OCI-LY1 (cell line): ENCODE data around the gene NFIB.

Experiments
- H2AFZ ChIP-seq: fragments of 200-600 bp; sonication (generic), shearing (Covaris generic); 2 replicates; pipeline ENCODE4 v1.6.0; 2014; ENCODE audit warnings: antibody characterized with exemption, mild to moderate bottlenecking, low read length
- H3F3A ChIP-seq: fragments of 200-600 bp; sonication (generic), shearing (Covaris generic); 2 replicates; pipeline ENCODE4 v1.6.0; 2014; ENCODE audit warnings: mild to moderate bottlenecking, antibody characterized with exemption, low read length, moderate library complexity; ENCODE audit not compliant: insufficient read depth
- H3K27ac ChIP-seq: fragments of 200-600 bp; sonication (generic); 2 replicates; pipeline ENCODE4 v1.5.1; 2014; ENCODE audit warnings: low read length, mixed run types, mild to moderate bottlenecking, low read depth; ENCODE audit not compliant: poor library complexity, severe bottlenecking
- H3K27me3 ChIP-seq: fragments of 200-600 bp; sonication (generic); 2 replicates; pipeline ENCODE4 v1.6.0; 2014; ENCODE audit warnings: antibody characterized with exemption, mild to moderate bottlenecking, low read length, moderate library complexity; ENCODE audit not compliant: insufficient read depth
- H3K36me3 ChIP-seq: fragments of 200-600 bp; sonication (generic); 2 replicates; pipeline ENCODE4 v1.6.1; 2014; ENCODE audit warnings: mild to moderate bottlenecking, antibody characterized with exemption, low read length, moderate library complexity, mixed read lengths; ENCODE audit not compliant: insufficient read depth
- H3K4me1 ChIP-seq: fragments of 200-600 bp; sonication (generic); 2 replicates; pipeline ENCODE4 v1.5.1; 2014; ENCODE audit warnings: mild to moderate bottlenecking, low read length, moderate library complexity; ENCODE audit not compliant: insufficient read depth, severe bottlenecking
- H3K4me2 ChIP-seq: fragments of 200-600 bp; sonication (generic), shearing (Covaris generic); 2 replicates; pipeline ENCODE4 v1.6.1; 2014; ENCODE audit warnings: low read length
- H3K4me3 ChIP-seq: fragments of 200-600 bp; sonication (generic); 2 replicates; pipeline ENCODE4 v1.5.1; 2014; ENCODE audit warnings: low read length, low read depth, mild to moderate bottlenecking, mixed read lengths; ENCODE audit not compliant: poor library complexity, severe bottlenecking
- H3K79me2 ChIP-seq: fragments of 200-600 bp; shearing (Covaris generic); 2 replicates; pipeline ENCODE4 v1.6.1; 2016; ENCODE audit warnings: mixed run types, low read length, mixed read lengths; ENCODE audit not compliant: insufficient read depth
- H3K9ac ChIP-seq: fragments of 200-600 bp; sonication (generic), shearing (Covaris generic); 2 replicates; pipeline ENCODE4 v1.6.1; 2014; ENCODE audit warnings: mild to moderate bottlenecking, low read length, mixed read lengths
- H3K9me2 ChIP-seq: fragments of 200-600 bp; sonication (generic), shearing (Covaris generic); 2 replicates; pipeline ENCODE4 v1.6.1; 2014; ENCODE audit warnings: low read depth, mild to moderate bottlenecking, low read length, mixed read lengths
- H3K9me3 ChIP-seq: fragments of 200-600 bp; shearing (Covaris generic); 2 replicates; pipeline ENCODE4 v1.6.1; 2014; ENCODE audit warnings: low read length, mixed read lengths
- H4K20me1 ChIP-seq: fragments of 200-600 bp; sonication (generic), shearing (Covaris generic); 2 replicates; pipeline ENCODE4 v1.6.0; 2016; ENCODE audit warnings: mild to moderate bottlenecking, low read length; ENCODE audit not compliant: insufficient read depth
- CTCF ChIP-seq: fragments of 200-600 bp; sonication (generic), shearing (Covaris generic); IDR thresholded peaks from 2 replicates; pipeline ENCODE4 v1.5.1; 2017; ENCODE audit warnings: mild to moderate bottlenecking, antibody characterized with exemption, low read length, moderate library complexity, mixed read lengths
- EZH2 ChIP-seq: fragments of 200-600 bp; sonication (generic), shearing (Covaris generic); IDR thresholded peaks from 2 replicates; pipeline ENCODE4 v1.8.0; 2017; ENCODE audit warnings: borderline replicate concordance, mixed run types, mild to moderate bottlenecking, antibody characterized with exemption, low read length, moderate library complexity, mixed read lengths

The NFIB gene

GRCh38 chr9:14238079-14238478 lies 75.9 kb downstream of the NFIB start:
- H3K27me3 ChIP-seq = no peaks in the 10 kb centered on the region
- no peak overlapping the region for H3K4me3 ChIP-seq
- H3K27ac ChIP-seq = no peak overlapping the region
- no peaks in the 10 kb centered on the region for H3K79me2 ChIP-seq
- no peak overlapping the region for H2AFZ ChIP-seq
- H3F3A ChIP-seq = no peaks in the 10 kb centered on the region
- no peak overlapping the region for H3K4me2 ChIP-seq
- no peak overlapping the region for H3K9ac ChIP-seq
- TF ChIP-seq CTCF = no peak
- no peak for TF ChIP-seq EZH2
- no peaks in the 10 kb centered on the region for H3K36me3 ChIP-seq
- H3K9me2 ChIP-seq = no peaks in the 10 kb centered on the region
- H3K9me3 ChIP-seq = no peaks in the 10 kb centered on the region
- no peaks in the 10 kb centered on the region for H3K4me1 ChIP-seq
- H4K20me1 ChIP-seq = no peaks in the 10 kb centered on the region

- Histone ChIP-seq H4K20me1 (no peaks in the 10 kb centered on the region), H3K36me3 (no peaks in the 10 kb centered on the region), H3K9me3 (no peaks in the 10 kb centered on the region), H3K27ac (no peak overlapping the region), H3K4me3 (no peak overlapping the region), H3K79me2 (no peaks in the 10 kb centered on the region), H3F3A (no peaks in the 10 kb centered on the region), H3K9me2 (no peaks in the 10 kb centered on the region), H3K4me2 (no peak overlapping the region), H3K27me3 (no peaks in the 10 kb centered on the region), H2AFZ (no peak overlapping the region), H3K9ac (no peak overlapping the region), H3K4me1 (no peaks in the 10 kb centered on the region)
- TF ChIP-seq EZH2 = no peak
Measured at GRCh38 chr9:14236591-14236990, 77.3 kb downstream of the NFIB start.

- Histone ChIP-seq H3K4me3 (no peak overlapping the region), H3K9me3 (no peaks in the 10 kb centered on the region), H2AFZ (no peak overlapping the region), H3K4me2 (no peak overlapping the region), H3K27ac (no peak overlapping the region), H3K4me1 (no peaks in the 10 kb centered on the region), H3K9ac (no peak overlapping the region), H3K27me3 (no peaks in the 10 kb centered on the region), H4K20me1 (no peaks in the 10 kb centered on the region), H3K36me3 (no peaks in the 10 kb centered on the region), H3F3A (no peaks in the 10 kb centered on the region), H3K79me2 (no peaks in the 10 kb centered on the region), H3K9me2 (no peaks in the 10 kb centered on the region)
- TF ChIP-seq CTCF (no peak), EZH2 (no peak)
Measured at GRCh38 chr9:14232111-14232510, 81.8 kb downstream of the NFIB start.

- no peaks in the 10 kb centered on the region for H3K79me2 ChIP-seq
- no peak overlapping the region for H3K9ac ChIP-seq
- no peaks in the 10 kb centered on the region for H3K9me2 ChIP-seq
- H3F3A ChIP-seq = no peaks in the 10 kb centered on the region
- H3K27ac ChIP-seq = no peak overlapping the region
- no peak overlapping the region for H3K4me3 ChIP-seq
- no peak for TF ChIP-seq CTCF
- no peak for TF ChIP-seq EZH2
- no peaks in the 10 kb centered on the region for H3K9me3 ChIP-seq
- H3K36me3 ChIP-seq = no peaks in the 10 kb centered on the region
- H3K4me2 ChIP-seq = no peak overlapping the region
- no peaks in the 10 kb centered on the region for H3K27me3 ChIP-seq
- H2AFZ ChIP-seq = no peak overlapping the region
- H4K20me1 ChIP-seq = no peaks in the 10 kb centered on the region
- no peaks in the 10 kb centered on the region for H3K4me1 ChIP-seq
Measured at GRCh38 chr9:14231196-14231990, 82.5 kb downstream of the NFIB start.
